ENCODE data around the gene CTRB2.

DNA sequence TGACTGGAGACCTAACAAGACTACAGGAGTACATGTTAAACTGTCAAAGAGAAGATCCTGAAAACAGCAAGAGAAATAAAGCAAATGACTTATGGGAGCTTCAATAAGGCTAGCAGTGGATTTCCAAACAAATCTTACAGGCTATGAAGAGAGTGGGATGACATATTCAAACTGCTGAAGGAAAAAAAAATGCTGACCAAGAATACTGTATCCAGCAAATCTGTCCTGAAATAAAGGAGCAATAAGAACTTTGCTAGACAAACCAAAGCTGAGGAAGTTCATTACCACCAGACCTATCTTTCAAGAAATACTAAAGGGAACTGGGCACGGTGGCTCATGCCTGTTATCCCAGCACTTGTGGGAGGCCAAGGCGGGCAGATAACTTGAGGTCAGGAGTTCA, 30.0 kb downstream of the CTRB2 start:
- no peak for TF ChIP-seq POLR2A (IDR thresholded peaks at IDR 0.05)
- TF ChIP-seq, protein P1, sequence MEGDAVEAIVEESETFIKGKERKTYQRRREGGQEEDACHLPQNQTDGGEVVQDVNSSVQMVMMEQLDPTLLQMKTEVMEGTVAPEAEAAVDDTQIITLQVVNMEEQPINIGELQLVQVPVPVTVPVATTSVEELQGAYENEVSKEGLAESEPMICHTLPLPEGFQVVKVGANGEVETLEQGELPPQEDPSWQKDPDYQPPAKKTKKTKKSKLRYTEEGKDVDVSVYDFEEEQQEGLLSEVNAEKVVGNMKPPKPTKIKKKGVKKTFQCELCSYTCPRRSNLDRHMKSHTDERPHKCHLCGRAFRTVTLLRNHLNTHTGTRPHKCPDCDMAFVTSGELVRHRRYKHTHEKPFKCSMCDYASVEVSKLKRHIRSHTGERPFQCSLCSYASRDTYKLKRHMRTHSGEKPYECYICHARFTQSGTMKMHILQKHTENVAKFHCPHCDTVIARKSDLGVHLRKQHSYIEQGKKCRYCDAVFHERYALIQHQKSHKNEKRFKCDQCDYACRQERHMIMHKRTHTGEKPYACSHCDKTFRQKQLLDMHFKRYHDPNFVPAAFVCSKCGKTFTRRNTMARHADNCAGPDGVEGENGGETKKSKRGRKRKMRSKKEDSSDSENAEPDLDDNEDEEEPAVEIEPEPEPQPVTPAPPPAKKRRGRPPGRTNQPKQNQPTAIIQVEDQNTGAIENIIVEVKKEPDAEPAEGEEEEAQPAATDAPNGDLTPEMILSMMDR (IDR thresholded peaks at IDR 0.05) = no peak

Data from transverse colon (tissue), 3 donors.